ENCODE results near the gene MBNL2. TPM values are rescaled to one million over a fixed set of nuclear protein-coding genes. Genes with fewer than 3 reads are reported as not detected.

The MBNL2 gene
- total RNA-seq, 1 donor from 2014 or later = 71.8 TPM

DNA sequence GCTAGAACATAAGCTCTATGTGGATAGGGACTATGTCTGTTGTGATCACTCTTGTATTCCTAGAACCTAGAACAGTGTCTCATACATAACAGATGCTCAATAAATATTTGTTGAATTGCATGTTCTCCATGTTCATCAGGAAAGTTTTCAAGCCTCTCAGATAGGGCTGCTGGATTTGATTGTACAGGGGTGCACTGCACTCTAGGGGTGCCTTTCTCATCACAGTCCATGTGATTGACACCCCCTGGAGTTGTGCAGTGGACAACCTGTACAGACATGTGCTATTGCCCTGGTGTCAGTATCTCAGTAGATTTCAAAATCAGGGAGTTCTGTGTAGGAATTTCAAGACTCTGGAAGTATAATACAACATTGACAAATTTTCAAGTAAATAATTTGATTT is 58.9 kb downstream of the MBNL2 start:
- H3K4me3 Mint-ChIP-seq = no peak overlapping the region
- peaks cover 43% of the 10 kb centered on the region for H3K4me1 Mint-ChIP-seq
- H3K27ac Mint-ChIP-seq = peak overlapping the region; percentile 81
- no peaks in the 10 kb centered on the region for H3K27me3 Mint-ChIP-seq (ENCODE audit: low read depth)
- no peak for DNase-seq (ENCODE audit: low spot score in 2 of 2, unreplicated experiment in 2 of 2)
- TF ChIP-seq CTCF (IDR thresholded peaks at IDR 0.05; ENCODE audit: unreplicated experiment) = no peak
- H3K9me3 Mint-ChIP-seq = no peaks in the 10 kb centered on the region
- peaks cover 14% of the 10 kb centered on the region for H3K36me3 Mint-ChIP-seq

DNA sequence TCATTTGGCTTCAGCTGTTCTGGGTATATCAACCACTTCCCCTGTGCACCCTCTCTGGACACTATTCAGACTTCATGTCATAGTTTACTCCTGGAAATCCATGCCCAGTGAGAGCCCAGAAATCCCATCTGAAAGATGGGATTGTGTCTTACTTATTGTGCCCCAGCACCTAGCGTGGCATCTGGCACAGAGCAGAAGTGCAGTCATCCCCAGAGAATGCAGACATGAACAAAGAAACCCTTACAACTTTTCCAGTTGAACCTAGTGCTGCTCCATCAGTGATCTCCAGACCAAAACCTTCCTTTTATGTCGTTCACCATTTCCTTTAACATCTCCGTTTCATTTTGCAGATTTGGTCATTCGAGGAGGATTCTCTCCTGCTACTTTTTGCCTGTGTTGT is 60.6 kb downstream of the MBNL2 start:
- DNase-seq (ENCODE audit: low spot score in 2 of 2, unreplicated experiment in 2 of 2) = no peak
- Mint-ChIP-seq H3K36me3 (peaks cover 8% of the 10 kb centered on the region), H3K27me3 (ENCODE audit: low read depth) (no peaks in the 10 kb centered on the region), H3K4me1 (peaks cover 31% of the 10 kb centered on the region), H3K4me3 (no peak overlapping the region), H3K9me3 (no peaks in the 10 kb centered on the region), H3K27ac (no peak overlapping the region)
- no peak for TF ChIP-seq CTCF (IDR thresholded peaks at IDR 0.05; ENCODE audit: unreplicated experiment)

DNA sequence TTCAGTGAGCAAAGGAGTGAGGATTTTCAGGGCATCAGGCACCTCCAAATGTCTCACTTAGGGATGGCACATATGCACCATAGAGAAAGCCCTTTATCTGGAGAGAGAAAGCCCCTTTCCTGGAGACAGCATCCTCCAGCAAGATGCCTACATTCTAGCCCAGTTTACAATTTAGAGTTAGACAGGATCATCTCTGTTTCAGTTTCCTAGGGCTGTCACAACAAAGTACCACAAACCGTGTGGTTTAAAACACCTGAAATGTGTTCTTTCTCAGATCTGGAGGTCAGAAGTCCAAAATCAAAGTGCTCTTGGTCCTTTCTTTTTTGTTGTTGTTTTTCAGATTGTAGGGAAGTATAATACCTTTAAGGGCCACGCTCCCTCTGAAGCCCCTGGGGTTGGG is 61.8 kb downstream of the MBNL2 start:
- no peaks in the 10 kb centered on the region for H3K9me3 Mint-ChIP-seq
- H3K36me3 Mint-ChIP-seq = peaks cover 8% of the 10 kb centered on the region
- peaks cover 31% of the 10 kb centered on the region for H3K4me1 Mint-ChIP-seq
- DNase-seq (ENCODE audit: low spot score in 2 of 2, unreplicated experiment in 2 of 2) = no peak
- TF ChIP-seq CTCF (IDR thresholded peaks at IDR 0.05; ENCODE audit: unreplicated experiment) = no peak
- H3K27ac Mint-ChIP-seq = no peak overlapping the region
- H3K27me3 Mint-ChIP-seq (ENCODE audit: low read depth) = no peaks in the 10 kb centered on the region
- no peak overlapping the region for H3K4me3 Mint-ChIP-seq

- Mint-ChIP-seq H3K4me1 (peaks cover 26% of the 10 kb centered on the region), H3K36me3 (peaks cover 9% of the 10 kb centered on the region), H3K27me3 (ENCODE audit: low read depth) (no peaks in the 10 kb centered on the region), H3K27ac (no peak overlapping the region), H3K4me3 (no peak overlapping the region), H3K9me3 (no peaks in the 10 kb centered on the region)
- DNase-seq (ENCODE audit: low spot score in 2 of 2, unreplicated experiment in 2 of 2) = no peak
- TF ChIP-seq CTCF (IDR thresholded peaks at IDR 0.05; ENCODE audit: unreplicated experiment) = no peak
These were observed 62.4 kb downstream of the MBNL2 start for GRCh38 chr13:97284558-97284957.

DNA sequence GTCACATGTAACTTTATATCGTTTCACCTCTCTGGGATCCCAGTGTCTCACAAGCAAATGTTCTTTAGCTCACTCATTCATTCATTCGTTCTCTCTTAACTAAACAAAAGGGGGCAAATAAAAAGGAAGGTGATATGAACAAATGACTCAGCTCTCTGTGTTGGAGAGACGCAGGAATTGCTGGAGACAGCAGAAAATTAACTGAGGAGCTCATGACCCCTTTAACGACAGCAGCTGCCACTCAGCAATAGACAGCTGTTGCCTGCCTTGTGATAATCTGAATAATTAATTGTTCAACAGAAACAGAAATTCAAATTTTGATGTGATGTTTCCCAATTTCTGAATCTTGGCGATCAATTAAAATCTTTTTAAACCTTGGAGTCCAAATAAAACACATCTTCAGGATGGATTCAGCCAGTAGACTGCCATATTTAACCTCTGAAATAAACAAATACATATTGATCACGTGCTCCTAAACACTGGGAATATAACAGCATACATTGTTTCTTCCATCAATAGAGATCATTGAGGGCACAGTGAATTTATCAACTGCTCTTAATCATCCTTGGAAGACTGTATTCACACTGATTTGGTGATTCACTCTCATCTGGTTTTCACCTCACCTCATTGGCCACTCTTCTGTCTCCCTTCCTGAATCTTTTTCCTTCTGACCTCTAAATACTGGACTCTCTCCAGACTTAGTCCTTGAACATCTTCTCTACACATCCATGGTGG is 63.3 kb downstream of the MBNL2 start:
- Mint-ChIP-seq H3K27me3 (ENCODE audit: low read depth) (no peaks in the 10 kb centered on the region), H3K27ac (no peak overlapping the region), H3K4me3 (no peak overlapping the region), H3K9me3 (no peaks in the 10 kb centered on the region), H3K4me1 (peaks cover 18% of the 10 kb centered on the region), H3K36me3 (peaks cover 11% of the 10 kb centered on the region)
- no peak for DNase-seq (ENCODE audit: low spot score in 2 of 2, unreplicated experiment in 2 of 2)
- no peak for TF ChIP-seq CTCF (IDR thresholded peaks at IDR 0.05; ENCODE audit: unreplicated experiment)

All from mesothelial cell of epicardium (in vitro differentiated cells).